ENCODE data around the gene RBPMS2. TPM values are rescaled to one million over a fixed set of nuclear protein-coding genes. Genes with fewer than 3 reads are reported as not detected.

RBPMS2 gene
- total and polyA plus RNA-seq, 7 experiments from 2014 or later: 1.2 TPM; not detected in 6

DNA sequence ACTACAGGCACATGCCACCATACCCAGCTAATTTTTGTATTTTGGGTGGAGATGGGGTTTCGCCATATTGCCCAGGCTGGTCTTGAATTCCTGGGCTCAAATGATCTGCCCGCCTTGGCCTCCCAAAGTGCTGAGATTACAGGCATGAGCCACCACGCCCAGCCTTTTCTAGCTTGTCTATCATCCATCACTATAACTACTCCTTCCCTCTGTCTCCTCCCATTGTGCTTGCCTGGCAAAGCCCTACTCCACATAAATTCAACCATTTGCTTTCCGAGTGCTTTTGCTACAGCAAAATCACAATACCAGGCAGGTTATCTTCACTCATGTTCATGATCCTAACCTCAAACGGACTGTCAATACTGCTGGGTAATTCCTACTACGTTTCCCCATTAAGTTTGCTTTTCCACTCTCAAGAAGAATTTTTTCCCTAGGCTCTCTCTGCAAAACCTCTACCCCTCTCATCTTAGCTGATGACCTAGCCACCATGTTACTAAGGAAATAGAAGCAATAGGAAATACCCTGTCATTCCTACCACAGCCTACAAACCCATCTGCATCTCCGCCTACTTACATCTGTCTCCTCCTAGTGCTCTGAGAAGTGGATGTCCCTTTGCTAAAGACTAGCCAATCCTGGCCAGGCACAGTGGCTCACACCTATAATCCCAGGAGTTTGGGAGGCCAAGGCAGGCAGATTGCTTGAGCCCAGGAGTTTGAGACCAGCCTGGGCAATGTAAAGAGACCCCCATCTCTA is 64.5 kb downstream of the RBPMS2 start:
- Mint-ChIP-seq H3K4me1 (peaks cover 0 to 5% (median 0%) of the 10 kb centered on the region in 7 donors), H3K36me3 (peaks cover 0 to 7% (median 0%) of the 10 kb centered on the region in 5 donors)
- POLR2A ChIA-PET: interaction anchor here (0.9 kb wide), 1 partner anchor 10 kb away, joined by 7 read pairs; no protein-coding TSS in a partner anchor

DNA sequence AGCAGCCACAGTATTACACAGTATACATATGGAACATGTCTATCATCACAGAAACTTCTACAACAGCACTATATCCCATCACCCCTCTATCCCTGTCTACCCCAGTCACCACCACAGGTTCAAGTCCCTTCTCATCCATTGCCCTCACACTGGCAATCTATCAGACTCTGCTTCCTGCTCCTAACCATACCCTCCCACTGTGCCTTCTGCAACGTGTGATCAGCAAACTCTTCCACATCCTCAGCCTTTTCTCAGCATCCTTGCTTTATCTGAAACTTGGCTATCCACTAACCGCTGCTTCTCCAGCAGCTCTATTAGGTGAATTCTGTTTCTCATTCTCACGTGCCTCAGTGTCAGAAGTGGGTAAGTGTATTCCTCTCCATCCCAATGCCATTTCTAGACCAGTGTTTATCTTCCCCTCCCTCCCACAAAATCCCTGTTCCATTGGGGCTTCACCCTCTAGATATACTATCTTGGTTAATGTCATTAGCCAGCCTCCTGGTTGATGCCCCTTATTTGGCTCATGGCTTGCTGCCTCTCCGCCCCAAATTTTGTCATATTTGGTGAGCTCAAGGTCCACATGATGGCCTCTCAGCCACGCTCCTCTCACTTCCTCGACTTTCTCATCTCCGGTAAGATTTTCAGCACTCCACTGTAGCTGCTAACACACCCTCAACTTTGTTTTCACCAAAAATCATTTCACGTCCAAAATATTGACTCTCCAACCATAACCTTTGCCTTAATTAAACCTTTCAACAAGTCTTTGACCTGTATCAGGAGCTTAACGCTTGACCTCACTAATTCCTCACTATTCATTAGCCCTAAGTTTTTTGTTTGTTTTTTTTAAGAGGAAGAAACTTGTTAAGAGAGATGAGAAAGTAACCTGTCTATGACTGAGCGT is 69.1 kb downstream of the RBPMS2 start:
- Mint-ChIP-seq H3K27me3 (peaks cover 0 to 3% (median 0%) of the 10 kb centered on the region in 5 donors), H3K27ac (no peak overlapping the region), H3K4me1 (peaks cover 19 to 24% (median 22%) of the 10 kb centered on the region in 7 donors), H3K4me3 (peak overlapping the region in 1 of 10 donors; percentile 26), H3K9me3 (peaks cover 0 to 1% (median 0%) of the 10 kb centered on the region in 11 donors), H3K36me3 (peaks cover 0 to 7% (median 4%) of the 10 kb centered on the region in 5 donors)
- CTCF ChIA-PET: interaction anchor here (0.6 kb wide), 1 partner anchor 199 kb away, joined by 4 read pairs; no protein-coding TSS in a partner anchor
- DNase-seq (no peak), ATAC-seq (no peak)
- POLR2A ChIA-PET: interaction anchor here (0.7 to 1.7 kb wide), 3 partner anchors 10 to 350 kb away, joined by 3 to 8 read pairs (median 3); no protein-coding TSS in a partner anchor
- H3K9me3 ChIP-seq (ENCODE audit: control insufficient read depth in 2 of 3, low read length in 3 of 3): no peaks in the 10 kb centered on the region
- intact Hi-C loops (cut with micrococcal nuclease): loop anchor here in 1 of 2 donors (10.0 kb wide), 1 partner anchor 589 kb away; the partner anchor contains the start of gene RNU5A-1
- H3K27ac ChIP-seq (ENCODE audit: low read depth, low read length): no peak overlapping the region
- H3K27me3 ChIP-seq (ENCODE audit: control insufficient read depth in 2 of 2, insufficient read depth in 2 of 2, low read length in 2 of 2): no peaks in the 10 kb centered on the region
- H3K4me3 ChIP-seq (ENCODE audit: low read length): no peak overlapping the region
- peaks cover 18 to 22% of the 10 kb centered on the region in 2 donors for H3K4me1 ChIP-seq (ENCODE audit: control insufficient read depth in 2 of 2, insufficient read depth in 2 of 2, low read length in 2 of 2)
- peaks cover 0 to 6% (median 0%) of the 10 kb centered on the region in 3 experiments for H3K36me3 ChIP-seq (ENCODE audit: control insufficient read depth in 2 of 3, insufficient read depth in 3 of 3, low read length in 3 of 3)

More for the DNA sequence above, 64.5 kb downstream of the RBPMS2 start:
- CTCF ChIA-PET: interaction anchor here (0.7 kb wide), 2 partner anchors 21 to 26 kb away, joined by 3 read pairs; no protein-coding TSS in a partner anchor
- Mint-ChIP-seq H3K4me3 (no peak overlapping the region), H3K27me3 (peaks cover 0 to 3% (median 0%) of the 10 kb centered on the region in 5 donors), H3K9me3 (peaks cover 0 to 1% (median 0%) of the 10 kb centered on the region in 11 donors), H3K27ac (peak overlapping the region in 1 of 9 donors; percentile 70)
- no peak overlapping the region for H3K27ac ChIP-seq (ENCODE audit: low read depth, low read length)
- H3K4me3 ChIP-seq (ENCODE audit: low read length): no peak overlapping the region
- no peak for DNase-seq
- H3K27me3 ChIP-seq (ENCODE audit: control insufficient read depth in 2 of 2, insufficient read depth in 2 of 2, low read length in 2 of 2): no peaks in the 10 kb centered on the region
- no peaks in the 10 kb centered on the region for H3K36me3 ChIP-seq (ENCODE audit: control insufficient read depth in 2 of 3, insufficient read depth in 3 of 3, low read length in 3 of 3)
- ATAC-seq: no peak
- no peaks in the 10 kb centered on the region for H3K4me1 ChIP-seq (ENCODE audit: control insufficient read depth in 2 of 2, insufficient read depth in 2 of 2, low read length in 2 of 2)
- intact Hi-C loops (cut with micrococcal nuclease): no loop called here
- H3K9me3 ChIP-seq (ENCODE audit: control insufficient read depth in 2 of 3, low read length in 3 of 3): no peaks in the 10 kb centered on the region

DNA sequence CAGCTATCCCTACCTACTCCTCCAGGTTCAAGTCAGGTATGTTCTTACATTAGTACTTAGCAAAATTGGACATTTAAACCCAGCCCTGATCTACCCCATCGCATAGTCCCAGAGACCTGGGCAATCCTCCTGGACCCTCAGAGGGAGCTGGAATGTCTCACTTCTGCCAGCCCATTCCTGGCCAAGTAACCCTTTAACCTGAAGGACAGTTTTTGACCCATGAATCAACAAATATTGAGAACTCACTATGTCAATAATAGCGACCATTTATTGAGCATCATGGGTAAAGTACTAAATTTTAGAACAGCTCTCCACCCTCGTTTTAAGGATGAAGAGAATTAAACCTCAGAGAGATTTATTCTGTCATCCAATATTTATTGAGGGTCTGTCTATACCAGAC is 70.4 kb downstream of the RBPMS2 start:
- no peak overlapping the region for H3K4me3 ChIP-seq (ENCODE audit: low read length)
- no peaks in the 10 kb centered on the region for H3K9me3 ChIP-seq (ENCODE audit: control insufficient read depth in 2 of 3, low read length in 3 of 3)
- no peak for ATAC-seq
- peaks cover 0 to 8% (median 0%) of the 10 kb centered on the region in 5 donors for H3K36me3 Mint-ChIP-seq
- POLR2A ChIA-PET: interaction anchor here (0.7 to 0.9 kb wide), 2 partner anchors 12 to 541 kb away, joined by 3 read pairs; no protein-coding TSS in a partner anchor
- H3K27ac Mint-ChIP-seq: no peak overlapping the region
- no peaks in the 10 kb centered on the region for H3K27me3 ChIP-seq (ENCODE audit: control insufficient read depth in 2 of 2, insufficient read depth in 2 of 2, low read length in 2 of 2)
- DNase-seq: no peak
- H3K4me1 Mint-ChIP-seq: peaks cover 29 to 37% (median 33%) of the 10 kb centered on the region in 7 donors
- peaks cover 0 to 1% (median 0%) of the 10 kb centered on the region in 11 donors for H3K9me3 Mint-ChIP-seq
- CTCF ChIA-PET: interaction anchor here (1.3 kb wide), 1 partner anchor 18 kb away, joined by 3 read pairs; no protein-coding TSS in a partner anchor
- intact Hi-C loops (cut with micrococcal nuclease): loop anchor here in 1 of 2 donors (10.0 kb wide), 1 partner anchor 590 kb away; the partner anchor contains the start of gene RNU5A-1
- peak overlapping the region in 4 of 10 donors; percentile 7 to 78 (median 28) for H3K4me3 Mint-ChIP-seq
- peaks cover 30 to 34% of the 10 kb centered on the region in 2 donors for H3K4me1 ChIP-seq (ENCODE audit: control insufficient read depth in 2 of 2, insufficient read depth in 2 of 2, low read length in 2 of 2)
- H3K27ac ChIP-seq (ENCODE audit: low read depth, low read length): no peak overlapping the region
- H3K27me3 Mint-ChIP-seq: peaks cover 0 to 3% (median 0%) of the 10 kb centered on the region in 5 donors
- H3K36me3 ChIP-seq (ENCODE audit: control insufficient read depth in 2 of 3, insufficient read depth in 3 of 3, low read length in 3 of 3): peaks cover 0 to 9% (median 0%) of the 10 kb centered on the region in 3 experiments

DNA sequence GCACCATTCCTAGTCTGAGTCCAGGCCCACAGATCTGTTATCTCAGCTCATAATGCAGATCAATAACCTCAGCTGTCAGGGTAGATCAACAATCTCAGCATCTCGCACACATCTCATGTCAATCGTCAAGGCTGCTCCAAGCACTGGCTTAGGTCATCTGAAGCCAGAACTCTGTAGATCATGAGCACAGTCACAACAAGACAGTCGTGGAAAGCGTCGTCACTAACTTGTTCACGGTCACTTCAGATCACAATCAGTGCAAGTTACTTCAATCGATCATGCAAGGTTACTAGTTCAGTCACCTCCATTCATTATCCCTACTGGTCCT is 71.8 kb downstream of the RBPMS2 start:
- CTCF ChIA-PET: no interaction called here
- no peak for DNase-seq
- Mint-ChIP-seq H3K4me3 (peak overlapping the region; percentile 78 to 97 (median 84)), H3K4me1 (peaks cover 40 to 51% (median 47%) of the 10 kb centered on the region in 7 donors), H3K27ac (peak overlapping the region; percentile 67 to 95 (median 91)), H3K9me3 (peaks cover 0 to 1% (median 0%) of the 10 kb centered on the region in 11 donors), H3K27me3 (peaks cover 0 to 3% (median 0%) of the 10 kb centered on the region in 5 donors), H3K36me3 (peaks cover 0 to 10% (median 0%) of the 10 kb centered on the region in 5 donors)
- Histone ChIP-seq H3K36me3 (ENCODE audit: control insufficient read depth in 2 of 3, insufficient read depth in 3 of 3, low read length in 3 of 3) (peaks cover 0 to 9% (median 0%) of the 10 kb centered on the region in 3 experiments), H3K9me3 (ENCODE audit: control insufficient read depth in 2 of 3, low read length in 3 of 3) (no peaks in the 10 kb centered on the region), H3K27ac (ENCODE audit: low read depth, low read length) (peak overlapping the region; percentile 80), H3K27me3 (ENCODE audit: control insufficient read depth in 2 of 2, insufficient read depth in 2 of 2, low read length in 2 of 2) (no peaks in the 10 kb centered on the region), H3K4me3 (ENCODE audit: low read length) (peak overlapping the region; percentile 93), H3K4me1 (ENCODE audit: control insufficient read depth in 2 of 2, insufficient read depth in 2 of 2, low read length in 2 of 2) (peaks cover 38 to 40% of the 10 kb centered on the region in 2 donors)
- peak; percentile 5 for ATAC-seq
- POLR2A ChIA-PET: interaction anchor here (0.8 to 1.1 kb wide), 3 partner anchors 13 to 540 kb away, joined by 3 to 5 read pairs (median 4); partner anchors contain the start of genes PPIB and TRIP4
- intact Hi-C loops (cut with micrococcal nuclease): loop anchor here (1.0 to 10.0 kb wide), 10 partner anchors 17 to 610 kb away; partner anchors contain the start of genes PPIB (in 2 of the 2), RNU5A-1 (in 2 of the 2), CIAO2A (in 1 of the 2) and PIF1 (in 1 of the 2)

DNA sequence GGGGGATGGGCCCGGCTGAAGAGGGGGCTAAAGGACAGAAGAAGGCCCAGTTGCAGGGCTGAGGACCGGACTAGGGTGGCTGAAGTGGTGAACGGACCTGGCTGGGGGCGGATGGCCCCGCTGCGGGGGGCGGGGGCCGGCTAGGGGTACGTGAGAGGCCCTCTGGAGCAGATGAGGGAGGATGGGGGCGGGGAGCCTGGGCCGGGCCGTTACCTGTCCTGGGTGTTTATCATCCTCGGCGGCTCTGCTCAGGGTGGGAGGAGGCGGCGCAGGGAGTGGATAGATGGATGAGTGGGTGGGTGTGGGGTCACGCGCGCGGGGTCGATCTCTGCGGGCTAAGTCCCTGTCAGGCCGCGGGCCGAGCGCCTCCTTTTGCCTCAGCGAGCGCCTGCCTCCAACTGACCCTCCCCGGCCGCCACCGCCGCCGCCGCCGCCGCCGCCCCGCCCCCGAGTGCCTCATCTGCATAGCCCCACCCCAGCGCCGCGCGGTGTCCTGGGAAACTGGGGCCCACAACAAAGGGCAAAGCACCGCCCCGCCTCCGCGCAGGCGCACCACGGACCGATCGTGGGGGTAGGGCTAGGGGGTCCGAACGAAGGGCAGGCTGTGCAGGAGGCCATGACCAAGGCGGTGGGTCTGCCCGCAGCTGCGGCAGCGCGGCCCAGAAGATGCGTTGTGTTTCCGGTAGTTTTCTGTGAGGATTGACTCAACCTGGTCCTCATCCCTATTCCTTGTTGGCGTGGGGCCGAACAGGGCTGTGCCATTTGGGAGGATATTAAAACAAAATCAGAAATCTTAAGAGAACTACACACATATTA is 72.4 kb downstream of the RBPMS2 start:
- Histone ChIP-seq H3K9me3 (ENCODE audit: control insufficient read depth in 2 of 3, low read length in 3 of 3) (no peaks in the 10 kb centered on the region), H3K27ac (ENCODE audit: low read depth, low read length) (peak overlapping the region; percentile 80), H3K4me3 (ENCODE audit: low read length) (peak overlapping the region; percentile 93), H3K36me3 (ENCODE audit: control insufficient read depth in 2 of 3, insufficient read depth in 3 of 3, low read length in 3 of 3) (peaks cover 0 to 9% (median 0%) of the 10 kb centered on the region in 3 experiments), H3K4me1 (ENCODE audit: control insufficient read depth in 2 of 2, insufficient read depth in 2 of 2, low read length in 2 of 2) (peaks cover 40 to 43% of the 10 kb centered on the region in 2 donors), H3K27me3 (ENCODE audit: control insufficient read depth in 2 of 2, insufficient read depth in 2 of 2, low read length in 2 of 2) (no peaks in the 10 kb centered on the region)
- intact Hi-C loops (cut with micrococcal nuclease): loop anchor here (1.0 to 10.0 kb wide), 10 partner anchors 16 to 610 kb away; partner anchors contain the start of genes PPIB (in 2 of the 2), RNU5A-1 (in 2 of the 2), CIAO2A (in 1 of the 2) and PIF1 (in 1 of the 2)
- H3K36me3 Mint-ChIP-seq: peaks cover 0 to 10% (median 0%) of the 10 kb centered on the region in 5 donors
- peak overlapping the region; percentile 78 to 97 (median 84) for H3K4me3 Mint-ChIP-seq
- peak overlapping the region; percentile 67 to 95 (median 91) for H3K27ac Mint-ChIP-seq
- peaks cover 0 to 1% (median 0%) of the 10 kb centered on the region in 11 donors for H3K9me3 Mint-ChIP-seq
- peak; percentile 87 to 98 (median 92) for DNase-seq
- ATAC-seq: peak; percentile 98
- no peaks in the 10 kb centered on the region for H3K27me3 Mint-ChIP-seq
- ChIA-PET CTCF (no interaction called here), POLR2A (interaction anchor here (0.5 to 1.1 kb wide), 4 partner anchors 14 to 540 kb away, joined by 3 to 5 read pairs (median 4); partner anchors contain the start of genes PPIB and TRIP4)
- peaks cover 46 to 57% (median 52%) of the 10 kb centered on the region in 7 donors for H3K4me1 Mint-ChIP-seq
